WERI-Rb-1 (cell line): ENCODE results near the gene UVRAG.

Experiments used
- DNase-seq: peaks from one replicate; pipeline ENCODE4 v3.0.0-alpha.2; 2020
- H3K27ac ChIP-seq: fragments of 250-450 bp; sonication (Bioruptor Pico); 2 replicates; pipeline ENCODE4 v1.5.1; 2020; ENCODE audit warnings: mild to moderate bottlenecking, moderate library complexity
- H3K27me3 ChIP-seq: fragments of 250-450 bp; sonication (Bioruptor Pico); 2 replicates; pipeline ENCODE4 v1.5.1; 2021; ENCODE audit warnings: mild to moderate bottlenecking, low read depth, moderate library complexity; ENCODE audit not compliant: insufficient read depth, severe bottlenecking
- H3K36me3 ChIP-seq: fragments of 250-450 bp; sonication (Bioruptor Pico); 2 replicates; pipeline ENCODE4 v1.5.1; 2020; ENCODE audit warnings: mild to moderate bottlenecking, moderate library complexity
- H3K4me3 ChIP-seq: 2 replicates; pipeline ENCODE4 v1.5.1; 2011; ENCODE audit warnings: low read depth, mild to moderate bottlenecking, control low read depth, low read length
- H3K9me3 ChIP-seq: fragments of 250-450 bp; sonication (Bioruptor Pico); 2 replicates; pipeline ENCODE4 v1.5.1; 2021; ENCODE audit warnings: mild to moderate bottlenecking, moderate library complexity; ENCODE audit not compliant: severe bottlenecking
- TF ChIP-seq, protein P1 (sequence below): IDR thresholded peaks from 2 replicates; pipeline ENCODE4 v1.5.1; 2011; ENCODE audit warnings: low read depth, mild to moderate bottlenecking, control low read depth, inconsistent platforms, low read length

Gene UVRAG

GRCh38 chr11:76188873-76189272 is 373.9 kb downstream of the UVRAG start:
- Histone ChIP-seq H3K27me3 (no peaks in the 10 kb centered on the region), H3K4me3 (no peak overlapping the region), H3K27ac (peak overlapping the region; percentile 7; the same call in 1 of the 2 replicates), H3K9me3 (no peaks in the 10 kb centered on the region), H3K36me3 (no peaks in the 10 kb centered on the region)
- no peak for DNase-seq
- TF ChIP-seq, protein P1, sequence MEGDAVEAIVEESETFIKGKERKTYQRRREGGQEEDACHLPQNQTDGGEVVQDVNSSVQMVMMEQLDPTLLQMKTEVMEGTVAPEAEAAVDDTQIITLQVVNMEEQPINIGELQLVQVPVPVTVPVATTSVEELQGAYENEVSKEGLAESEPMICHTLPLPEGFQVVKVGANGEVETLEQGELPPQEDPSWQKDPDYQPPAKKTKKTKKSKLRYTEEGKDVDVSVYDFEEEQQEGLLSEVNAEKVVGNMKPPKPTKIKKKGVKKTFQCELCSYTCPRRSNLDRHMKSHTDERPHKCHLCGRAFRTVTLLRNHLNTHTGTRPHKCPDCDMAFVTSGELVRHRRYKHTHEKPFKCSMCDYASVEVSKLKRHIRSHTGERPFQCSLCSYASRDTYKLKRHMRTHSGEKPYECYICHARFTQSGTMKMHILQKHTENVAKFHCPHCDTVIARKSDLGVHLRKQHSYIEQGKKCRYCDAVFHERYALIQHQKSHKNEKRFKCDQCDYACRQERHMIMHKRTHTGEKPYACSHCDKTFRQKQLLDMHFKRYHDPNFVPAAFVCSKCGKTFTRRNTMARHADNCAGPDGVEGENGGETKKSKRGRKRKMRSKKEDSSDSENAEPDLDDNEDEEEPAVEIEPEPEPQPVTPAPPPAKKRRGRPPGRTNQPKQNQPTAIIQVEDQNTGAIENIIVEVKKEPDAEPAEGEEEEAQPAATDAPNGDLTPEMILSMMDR: no peak

GRCh38 chr11:76189682-76190081 is 374.7 kb downstream of the UVRAG start:
- no peaks in the 10 kb centered on the region for H3K36me3 ChIP-seq
- no peaks in the 10 kb centered on the region for H3K27me3 ChIP-seq
- TF ChIP-seq, protein P1: no peak
- DNase-seq: no peak
- H3K4me3 ChIP-seq: no peak overlapping the region
- no peak overlapping the region for H3K27ac ChIP-seq
- no peaks in the 10 kb centered on the region for H3K9me3 ChIP-seq

GRCh38 chr11:76190376-76190775 is 375.4 kb downstream of the UVRAG start:
- TF ChIP-seq, protein P1: no peak
- H3K36me3 ChIP-seq: no peaks in the 10 kb centered on the region
- DNase-seq: no peak

More at GRCh38 chr11:76190376-76190775, 375.4 kb downstream of the UVRAG start:
- no peaks in the 10 kb centered on the region for H3K9me3 ChIP-seq
- no peak overlapping the region for H3K27ac ChIP-seq
- H3K27me3 ChIP-seq: no peaks in the 10 kb centered on the region
- no peak overlapping the region for H3K4me3 ChIP-seq
